RWPE1 (cell line): Measurements from ENCODE around the gene TMEM45A.

ENCODE experiments used
- CTCF ChIA-PET: fragments of 350-600 bp; sonication (Branson Sonifier 250); formaldehyde crosslinking; extraction: SDS; loops from one replicate; lab custom pipeline; 2021; lab: Yijun Ruan, JAX
- POLR2A ChIA-PET: fragments of 400-600 bp; formaldehyde crosslinking; extraction: SDS; loops from one replicate; lab custom pipeline; 2020; ENCODE audit warnings: antibody characterized with exemption; ENCODE audit not compliant: low non-redundant PET; lab: Yijun Ruan, JAX
- DNase-seq: peaks from one replicate; pipeline ENCODE4 v3.0.0; 2012; ENCODE audit warnings: low spot score
- H3K27ac ChIP-seq: fragments of 450-650 bp; 2 replicates; pipeline ENCODE4 v1.5.1; 2017
- TF ChIP-seq, protein P1 (sequence below): fragments of 450-650 bp; conservative IDR thresholded peaks from 2 replicates; pipeline ENCODE4 v1.5.1; 2017; ENCODE audit warnings: low read depth, mild to moderate bottlenecking

TMEM45A gene

DNA sequence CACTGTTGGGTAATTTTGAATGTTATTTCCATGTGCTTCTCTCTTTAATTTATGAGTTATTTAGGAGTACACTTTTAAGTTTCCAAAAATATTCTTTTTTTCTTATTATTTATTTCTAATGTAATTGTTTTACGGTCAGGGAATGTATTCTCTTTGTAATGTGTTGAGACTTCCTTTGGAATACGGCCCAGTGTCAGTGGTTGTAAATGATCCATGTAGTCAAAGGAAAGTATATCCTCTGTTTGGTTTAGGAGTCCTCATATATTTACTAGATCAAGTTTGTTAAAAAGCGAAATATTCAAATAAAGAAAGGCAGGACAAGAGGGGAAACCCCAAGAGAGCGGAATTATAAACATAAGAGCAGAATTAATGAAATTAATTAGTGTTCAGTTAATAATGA is 68.0 kb downstream of the TMEM45A start:
- TF ChIP-seq, protein P1, sequence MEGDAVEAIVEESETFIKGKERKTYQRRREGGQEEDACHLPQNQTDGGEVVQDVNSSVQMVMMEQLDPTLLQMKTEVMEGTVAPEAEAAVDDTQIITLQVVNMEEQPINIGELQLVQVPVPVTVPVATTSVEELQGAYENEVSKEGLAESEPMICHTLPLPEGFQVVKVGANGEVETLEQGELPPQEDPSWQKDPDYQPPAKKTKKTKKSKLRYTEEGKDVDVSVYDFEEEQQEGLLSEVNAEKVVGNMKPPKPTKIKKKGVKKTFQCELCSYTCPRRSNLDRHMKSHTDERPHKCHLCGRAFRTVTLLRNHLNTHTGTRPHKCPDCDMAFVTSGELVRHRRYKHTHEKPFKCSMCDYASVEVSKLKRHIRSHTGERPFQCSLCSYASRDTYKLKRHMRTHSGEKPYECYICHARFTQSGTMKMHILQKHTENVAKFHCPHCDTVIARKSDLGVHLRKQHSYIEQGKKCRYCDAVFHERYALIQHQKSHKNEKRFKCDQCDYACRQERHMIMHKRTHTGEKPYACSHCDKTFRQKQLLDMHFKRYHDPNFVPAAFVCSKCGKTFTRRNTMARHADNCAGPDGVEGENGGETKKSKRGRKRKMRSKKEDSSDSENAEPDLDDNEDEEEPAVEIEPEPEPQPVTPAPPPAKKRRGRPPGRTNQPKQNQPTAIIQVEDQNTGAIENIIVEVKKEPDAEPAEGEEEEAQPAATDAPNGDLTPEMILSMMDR: no peak
- no peak for DNase-seq
- CTCF ChIA-PET: no interaction called here
- no peak overlapping the region for H3K27ac ChIP-seq
- POLR2A ChIA-PET: no interaction called here

DNA sequence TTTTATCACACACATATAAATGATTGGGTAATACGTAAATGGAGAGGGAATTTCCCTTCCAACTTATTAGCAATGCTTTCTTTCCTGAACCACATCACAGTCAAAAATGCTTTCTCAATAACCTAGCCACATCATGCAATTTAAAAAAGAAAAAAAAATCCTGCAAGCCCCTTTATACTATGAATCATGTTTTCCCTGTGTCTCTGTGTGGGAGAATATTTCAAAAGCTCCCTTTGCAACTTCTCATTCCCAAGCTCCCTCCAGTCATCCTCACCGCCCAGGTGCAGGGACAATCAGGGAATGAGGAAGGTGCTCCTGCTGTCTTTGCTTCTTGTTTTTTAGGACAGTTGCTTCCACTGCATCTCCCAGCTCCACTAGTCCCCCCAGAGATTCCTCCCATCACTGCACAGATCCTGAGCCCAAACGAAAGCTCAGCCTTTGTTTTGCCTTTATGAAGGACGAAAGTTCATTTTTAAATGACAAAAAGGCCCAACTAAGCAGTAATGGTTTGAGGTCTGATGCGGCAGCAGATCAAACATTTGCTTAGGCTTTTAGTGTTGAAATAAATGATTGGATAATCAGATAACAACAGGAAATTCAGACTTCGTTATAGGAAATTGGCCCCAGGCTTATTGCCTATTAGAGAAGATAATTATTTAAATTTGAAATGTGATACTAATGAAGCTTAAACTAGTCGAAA is 69.2 kb downstream of the TMEM45A start:
- H3K27ac ChIP-seq: peak overlapping the region; percentile 72
- CTCF ChIA-PET: no interaction called here
- TF ChIP-seq, protein P1: no peak
- POLR2A ChIA-PET: interaction anchor here (0.5 kb wide), 1 partner anchor 188 kb away, joined by 3 read pairs; no protein-coding TSS in a partner anchor
- DNase-seq: peak; percentile 14

DNA sequence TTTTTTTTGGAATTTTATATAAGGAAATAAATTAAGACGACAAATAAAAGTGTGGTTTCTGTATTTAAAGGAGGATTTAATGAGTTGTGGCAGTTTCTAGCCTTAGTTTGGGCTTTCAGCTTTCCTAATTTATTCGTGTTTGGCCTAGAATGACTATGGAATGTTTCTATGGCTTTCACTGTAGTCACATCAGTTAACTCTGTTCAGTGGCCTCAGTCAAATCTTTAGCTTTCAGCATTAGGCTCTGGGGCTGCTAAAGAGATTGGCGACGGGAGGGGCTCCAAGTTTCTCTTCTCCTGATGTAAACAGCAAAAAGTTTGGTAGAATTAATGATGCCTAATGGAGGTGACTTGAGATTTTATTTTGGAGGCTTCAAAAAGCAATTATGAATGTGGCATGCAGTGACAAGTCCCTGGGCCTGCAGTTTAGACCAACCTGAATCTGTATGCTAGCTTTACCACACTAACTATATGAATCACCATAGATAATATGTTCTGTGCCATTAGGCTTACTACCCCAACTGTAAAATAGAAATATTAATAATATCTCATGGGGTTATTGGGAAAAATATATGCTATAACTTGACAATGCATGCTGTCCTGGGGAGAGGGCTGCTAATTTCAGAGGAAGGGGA is 69.9 kb downstream of the TMEM45A start:
- ChIA-PET CTCF (interaction anchor here (0.6 kb wide), 1 partner anchor 100 kb away, joined by 6 read pairs; no protein-coding TSS in a partner anchor), POLR2A (interaction anchor here (0.5 to 0.6 kb wide), 2 partner anchors 189 to 726 kb away, joined by 3 to 4 read pairs; no protein-coding TSS in a partner anchor)
- TF ChIP-seq, protein P1: no peak
- no peak overlapping the region for H3K27ac ChIP-seq
- DNase-seq: peak; percentile 18

GRCh38 chr3:100563228-100563627 is 70.8 kb downstream of the TMEM45A start:
- TF ChIP-seq, protein P1: no peak
- POLR2A ChIA-PET: no interaction called here
- no peak for DNase-seq
- CTCF ChIA-PET: no interaction called here
- H3K27ac ChIP-seq: no peak overlapping the region

- TF ChIP-seq, protein P1: no peak
- DNase-seq: no peak
- no peak overlapping the region for H3K27ac ChIP-seq
- ChIA-PET CTCF (no interaction called here), POLR2A (no interaction called here)
These were observed 71.3 kb downstream of the TMEM45A start for GRCh38 chr3:100563652-100564211.

GRCh38 chr3:100570811-100571210 is 78.4 kb downstream of the TMEM45A start:
- TF ChIP-seq, protein P1: no peak
- CTCF ChIA-PET: interaction anchor here (0.6 kb wide), 1 partner anchor 9 kb away, joined by 3 read pairs; no protein-coding TSS in a partner anchor
- no peak overlapping the region for H3K27ac ChIP-seq
- DNase-seq: no peak
- POLR2A ChIA-PET: no interaction called here
